ENCODE data around the gene MCM10. TPM values are rescaled to one million over a fixed set of nuclear protein-coding genes. Genes with fewer than 3 reads are reported as not detected.

MCM10 gene
- total and polyA plus RNA-seq, 2 of the 4 experiments (the other 2 are of a cell fraction) = 5.4 to 11.8 TPM

DNA sequence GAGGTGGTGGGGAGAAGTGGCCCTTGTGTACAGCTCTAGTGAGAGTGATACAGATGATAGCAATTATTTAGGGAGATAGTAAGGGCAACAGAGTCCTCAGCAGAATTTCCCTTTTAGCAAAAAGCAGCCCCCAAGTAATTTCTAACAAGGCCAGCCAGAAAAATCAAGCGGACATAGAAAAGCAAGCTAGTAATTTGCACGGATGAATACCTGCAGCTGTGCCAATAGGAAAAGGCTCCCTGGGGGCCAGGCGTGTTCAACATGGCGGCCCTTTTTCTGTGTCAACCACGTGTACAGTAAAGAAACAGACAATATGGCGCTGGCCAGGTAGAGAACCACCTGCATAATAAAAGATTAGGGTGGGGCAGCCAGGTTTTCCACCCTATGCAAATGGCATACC is 7.4 kb downstream of the MCM10 start:
- Histone ChIP-seq H2BK5ac (ENCODE audit: low read depth, low read length, poor library complexity, severe bottlenecking) (no peak overlapping the region), H2BK20ac (ENCODE audit: low read depth, low read length) (no peak overlapping the region), H3K79me1 (ENCODE audit: low read depth in 1 of 2, low read length in 2 of 2) (peaks cover 11 to 12% of the 10 kb centered on the region in 2 experiments), H3K27ac (ENCODE audit: insufficient read depth, low read length) (no peak overlapping the region), H3K9me1 (ENCODE audit: insufficient read depth, low read length) (no peaks in the 10 kb centered on the region), H2AK9ac (replicated peaks; ENCODE audit: low read depth, low read length, poor library complexity) (no peak overlapping the region), H3K4me2 (ENCODE audit: low read depth, low read length) (no peak overlapping the region), H4K8ac (ENCODE audit: low read depth in 2 of 2, low read length in 2 of 2) (no peak overlapping the region), H3K23ac (ENCODE audit: low read depth, low read length) (no peak overlapping the region), H3K27me3 (ENCODE audit: control insufficient read depth, insufficient read depth, low read length) (no peaks in the 10 kb centered on the region), H3K18ac (ENCODE audit: low read depth, low read length) (no peak overlapping the region), H3K9ac (ENCODE audit: low read depth, low read length) (no peak overlapping the region), H3K4me3 (ENCODE audit: insufficient read depth, low read depth, low read length) (no peak overlapping the region), H3K4me1 (ENCODE audit: control insufficient read depth, insufficient read depth, low read length) (no peaks in the 10 kb centered on the region), H4K20me1 (ENCODE audit: insufficient read depth, low read length) (peaks cover 3% of the 10 kb centered on the region; the same call in 1 of the 2 replicates), H3K56ac (ENCODE audit: extremely low read depth, insufficient read depth, low read length) (no peak overlapping the region), H2BK120ac (ENCODE audit: low read depth, low read length) (no peak overlapping the region), H3K4ac (ENCODE audit: low read depth, low read length) (no peak overlapping the region), H3K36me3 (ENCODE audit: control insufficient read depth, insufficient read depth, low read length) (peaks cover 5% of the 10 kb centered on the region), H2BK15ac (ENCODE audit: low read depth, low read length) (no peak overlapping the region), H2AFZ (replicated peaks; ENCODE audit: low read length, poor library complexity) (no peak overlapping the region), H3K9me3 (ENCODE audit: control insufficient read depth, insufficient read depth, low read length) (no peaks in the 10 kb centered on the region), H3K14ac (replicated peaks; ENCODE audit: low read depth, low read length) (no peak overlapping the region), H2AK5ac (ENCODE audit: low read depth, low read length) (no peak overlapping the region), H4K91ac (ENCODE audit: insufficient read depth, low read depth, low read length) (no peak overlapping the region), H4K5ac (ENCODE audit: low read depth, low read length) (no peak overlapping the region)
- DNase-seq = no peak
- ATAC-seq (ENCODE audit: low read depth) = no peak
- CTCF ChIA-PET = no interaction called here
- no TSS peak for BruUV-seq (replicated peaks)
- intact Hi-C loops (cut with micrococcal nuclease) = no loop called here
- POLR2A ChIA-PET (ENCODE audit: unreplicated experiment) = no interaction called here
- WGBS, 2 experiments (ENCODE audit: extremely low coverage in 2 of 2, insufficient read length in 1 of 2) = 73% methylated on average over 3 of the region's 6 CpGs; no CpG with 5 or more reads in 1 of the 2 experiments
- TF ChIP-seq, protein P1, sequence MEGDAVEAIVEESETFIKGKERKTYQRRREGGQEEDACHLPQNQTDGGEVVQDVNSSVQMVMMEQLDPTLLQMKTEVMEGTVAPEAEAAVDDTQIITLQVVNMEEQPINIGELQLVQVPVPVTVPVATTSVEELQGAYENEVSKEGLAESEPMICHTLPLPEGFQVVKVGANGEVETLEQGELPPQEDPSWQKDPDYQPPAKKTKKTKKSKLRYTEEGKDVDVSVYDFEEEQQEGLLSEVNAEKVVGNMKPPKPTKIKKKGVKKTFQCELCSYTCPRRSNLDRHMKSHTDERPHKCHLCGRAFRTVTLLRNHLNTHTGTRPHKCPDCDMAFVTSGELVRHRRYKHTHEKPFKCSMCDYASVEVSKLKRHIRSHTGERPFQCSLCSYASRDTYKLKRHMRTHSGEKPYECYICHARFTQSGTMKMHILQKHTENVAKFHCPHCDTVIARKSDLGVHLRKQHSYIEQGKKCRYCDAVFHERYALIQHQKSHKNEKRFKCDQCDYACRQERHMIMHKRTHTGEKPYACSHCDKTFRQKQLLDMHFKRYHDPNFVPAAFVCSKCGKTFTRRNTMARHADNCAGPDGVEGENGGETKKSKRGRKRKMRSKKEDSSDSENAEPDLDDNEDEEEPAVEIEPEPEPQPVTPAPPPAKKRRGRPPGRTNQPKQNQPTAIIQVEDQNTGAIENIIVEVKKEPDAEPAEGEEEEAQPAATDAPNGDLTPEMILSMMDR (conservative IDR thresholded peaks at IDR 0.05; ENCODE audit: low read depth, low read length) = no peak
- TF ChIP-seq MAZ (IDR thresholded peaks at IDR 0.05; ENCODE audit: borderline replicate concordance, low read depth, low read length) = no peak
- no peak for TF ChIP-seq RAD21 (IDR thresholded peaks at IDR 0.05; ENCODE audit: low read length)
- no peak for TF ChIP-seq SMC3 (IDR thresholded peaks at IDR 0.05; ENCODE audit: low read depth, low read length)
- no peak for TF ChIP-seq RFX5 (IDR thresholded peaks at IDR 0.05; ENCODE audit: low read depth, low read length)
- no peak for TF ChIP-seq CEBPB (IDR thresholded peaks at IDR 0.05; ENCODE audit: low read depth, low read length)
- TF ChIP-seq, protein P2, sequence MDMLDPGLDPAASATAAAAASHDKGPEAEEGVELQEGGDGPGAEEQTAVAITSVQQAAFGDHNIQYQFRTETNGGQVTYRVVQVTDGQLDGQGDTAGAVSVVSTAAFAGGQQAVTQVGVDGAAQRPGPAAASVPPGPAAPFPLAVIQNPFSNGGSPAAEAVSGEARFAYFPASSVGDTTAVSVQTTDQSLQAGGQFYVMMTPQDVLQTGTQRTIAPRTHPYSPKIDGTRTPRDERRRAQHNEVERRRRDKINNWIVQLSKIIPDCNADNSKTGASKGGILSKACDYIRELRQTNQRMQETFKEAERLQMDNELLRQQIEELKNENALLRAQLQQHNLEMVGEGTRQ (IDR thresholded peaks at IDR 0.05; ENCODE audit: low read depth, low read length) = no peak
- TF ChIP-seq MAFK (IDR thresholded peaks at IDR 0.05; ENCODE audit: low read depth, low read length) = no peak
- TF ChIP-seq RCOR1 (IDR thresholded peaks at IDR 0.05; ENCODE audit: insufficient replicate concordance, low read length) = no peak
- TF ChIP-seq BHLHE40 (IDR thresholded peaks at IDR 0.05; ENCODE audit: low read depth, low read length) = no peak
- no peak for TF ChIP-seq FOS (IDR thresholded peaks at IDR 0.05; ENCODE audit: low read depth, low read length)
- no peak for TF ChIP-seq CHD1 (IDR thresholded peaks at IDR 0.05; ENCODE audit: low read depth, low read length)
- no peak for TF ChIP-seq ELK1 (IDR thresholded peaks at IDR 0.05; ENCODE audit: borderline replicate concordance, low read depth, low read length)
- TF ChIP-seq POLR2A (IDR thresholded peaks at IDR 0.05; ENCODE audit: low read depth, low read length) = no peak
- in situ Hi-C loops (cut with MboI; ENCODE audit: low sequenced_read_pairs) = no loop called here
- dilution Hi-C loops (cut with HindIII; ENCODE audit: low sequenced_read_pairs, unreplicated experiment) = no loop called here

Measured in IMR-90 (cell line).